GM23338 (cell line): ENCODE results near the gene LRCH4. TPM values are rescaled to one million over a fixed set of nuclear protein-coding genes. Genes with fewer than 3 reads are reported as not detected.

Source experiments
- ATAC-seq: fragments of 200-7000 bp; cut with Tn5 transposase; 3 replicates; pipeline ENCODE4 v1.9.1; 2020
- DNase-seq: peaks from one replicate; pipeline ENCODE4 v3.0.0-alpha.2; 2015; ENCODE audit warnings: low spot score
- H2AFZ ChIP-seq: fragments of 200-600 bp; sonication (generic); 2 replicates; pipeline ENCODE4 v1.8.0; 2016; ENCODE audit warnings: antibody characterized with exemption, mild to moderate bottlenecking, moderate library complexity
- H3F3A ChIP-seq: fragments of 200-600 bp; sonication (generic); replicated peaks from 2 replicates; pipeline ENCODE4 v1.8.0; 2017; ENCODE audit warnings: antibody characterized with exemption, mixed run types, low read depth
- H3K27ac ChIP-seq: fragments of 200-600 bp; sonication (generic); 2 replicates; pipeline ENCODE4 v1.6.1; 2016; ENCODE audit warnings: low read depth
- H3K27me3 ChIP-seq: fragments of 200-600 bp; sonication (generic); 2 replicates; pipeline ENCODE4 v1.8.0; 2016; ENCODE audit warnings: mild to moderate bottlenecking, mixed run types, moderate library complexity; ENCODE audit not compliant: insufficient read depth
- H3K36me3 ChIP-seq: fragments of 200-600 bp; sonication (generic); 2 replicates; pipeline ENCODE4 v1.8.0; 2016; ENCODE audit warnings: mild to moderate bottlenecking; ENCODE audit not compliant: insufficient read depth
- H3K4me1 ChIP-seq: fragments of 200-600 bp; sonication (generic); 2 replicates; pipeline ENCODE4 v1.8.0; 2016; ENCODE audit warnings: mild to moderate bottlenecking, moderate library complexity; ENCODE audit not compliant: insufficient read depth
- H3K4me2 ChIP-seq: fragments of 200-600 bp; sonication (generic); 2 replicates; pipeline ENCODE4 v1.7.1; 2017; ENCODE audit warnings: mixed run types
- H3K4me3 ChIP-seq: fragments of 200-600 bp; sonication (generic); 2 replicates; pipeline ENCODE4 v1.6.1; 2016; ENCODE audit warnings: mixed run types
- H3K79me2 ChIP-seq: fragments of 200-600 bp; sonication (generic); replicated peaks from 2 replicates; pipeline ENCODE4 v1.8.0; 2017; ENCODE audit warnings: mild to moderate bottlenecking; ENCODE audit not compliant: insufficient read depth
- H3K9me2 ChIP-seq: fragments of 200-600 bp; sonication (generic); 2 replicates; pipeline ENCODE4 v1.8.0; 2017; ENCODE audit not compliant: insufficient read depth
- H4K20me1 ChIP-seq: fragments of 200-600 bp; sonication (generic); replicated peaks from 2 replicates; pipeline ENCODE4 v1.8.0; 2017; ENCODE audit warnings: mild to moderate bottlenecking; ENCODE audit not compliant: insufficient read depth
- H3K27ac Mint-ChIP-seq: 2 replicates; pipeline ENCODE4 v1.8.0; 2020; ENCODE audit warnings: inconsistent platforms, mild to moderate bottlenecking, moderate library complexity, mixed read lengths
- H3K27me3 Mint-ChIP-seq: 3 replicates; pipeline ENCODE4 v1.8.0; 2022; ENCODE audit warnings: low read depth, mild to moderate bottlenecking, moderate library complexity, mixed read lengths, inconsistent platforms; ENCODE audit not compliant: insufficient read depth, poor library complexity
- H3K36me3 Mint-ChIP-seq: 3 replicates; pipeline ENCODE4 v1.8.0; 2021; ENCODE audit warnings: low read depth, mild to moderate bottlenecking, inconsistent platforms, moderate library complexity, mixed read lengths
- H3K4me1 Mint-ChIP-seq: 3 replicates; pipeline ENCODE4 v1.8.0; 2020; ENCODE audit warnings: mild to moderate bottlenecking, inconsistent platforms, mixed read lengths
- H3K4me3 Mint-ChIP-seq: 3 replicates; pipeline ENCODE4 v1.8.0; 2021; ENCODE audit warnings: moderate library complexity, mild to moderate bottlenecking, inconsistent platforms, mixed read lengths
- H3K9me3 Mint-ChIP-seq: 3 replicates; pipeline ENCODE4 v1.8.0; 2020; ENCODE audit warnings: moderate library complexity, mild to moderate bottlenecking, inconsistent platforms, mixed read lengths
- CREB1 ChIP-seq: fragments of 250-450 bp; sonication (Bioruptor Pico); IDR thresholded peaks from 2 replicates; pipeline ENCODE4 v1.5.0; 2020; ENCODE audit warnings: low read depth, mild to moderate bottlenecking, moderate library complexity
- EZH2 ChIP-seq: fragments of 200-600 bp; sonication (generic); IDR thresholded peaks from one replicate; pipeline ENCODE4 v1.8.0; 2017; ENCODE audit warnings: antibody characterized with exemption, mild to moderate bottlenecking, low read depth; ENCODE audit not compliant: unreplicated experiment
- EZH2phosphoT487 ChIP-seq: fragments of 200-600 bp; sonication (generic); IDR thresholded peaks from one replicate; pipeline ENCODE4 v1.8.1; 2018; ENCODE audit warnings: antibody characterized with exemption; ENCODE audit not compliant: unreplicated experiment
- JUNB ChIP-seq: IDR thresholded peaks from one replicate; pipeline ENCODE4 v1.6.1; 2016; ENCODE audit warnings: antibody characterized with exemption; ENCODE audit not compliant: unreplicated experiment
- NANOG ChIP-seq: IDR thresholded peaks from 2 replicates; pipeline ENCODE4 v1.6.1; 2016; ENCODE audit warnings: antibody characterized with exemption, borderline replicate concordance
- POLR2AphosphoS5 ChIP-seq: IDR thresholded peaks from 2 replicates; pipeline ENCODE4 v1.6.1; 2016; ENCODE audit warnings: antibody characterized with exemption, low read depth
- STAT1 ChIP-seq: IDR thresholded peaks from one replicate; pipeline ENCODE4 v1.6.1; 2016; ENCODE audit warnings: antibody characterized with exemption; ENCODE audit not compliant: unreplicated experiment
- ZNF114 ChIP-seq: fragments of 250-450 bp; sonication (Bioruptor Pico); IDR thresholded peaks from 2 replicates; pipeline ENCODE4 v1.5.0; 2020; ENCODE audit warnings: mild to moderate bottlenecking, moderate library complexity
- ZNF331 ChIP-seq: fragments of 250-450 bp; sonication (Bioruptor Pico); IDR thresholded peaks from 2 replicates; pipeline ENCODE4 v1.5.0; 2020; ENCODE audit warnings: low read depth, mild to moderate bottlenecking, moderate library complexity
- polyA plus RNA-seq: library from polyadenylated mRNA; unstranded; fragments of >200 nt; fragmentation: Nextera tagmentation; extraction: Ambion mirVana; gene quantifications from 2 replicates; pipeline ENCODE4 v1.2.1, GENCODE V29; 2016
- total RNA-seq: library from RNA; depleted of rRNA; stranded (reverse); fragments of >200 nt; shearing (Covaris generic); gene quantifications from 2 replicates; pipeline ENCODE4 v1.2.3, GENCODE V29; 2014
- TF ChIP-seq, protein P1 (sequence below): IDR thresholded peaks from 2 replicates; pipeline ENCODE4 v1.6.1; 2016; ENCODE audit warnings: antibody characterized with exemption
- TF ChIP-seq, protein P2 (sequence below): fragments of 250-450 bp; sonication (Bioruptor Pico); IDR thresholded peaks from 2 replicates; pipeline ENCODE4 v1.5.0; 2020; ENCODE audit warnings: mild to moderate bottlenecking, moderate library complexity
- TF ChIP-seq, protein P3 (sequence below), 2 experiments: fragments of 200-600 bp in 1 of 2; sonication (generic) in 1 of 2; conservative IDR thresholded peaks; 2 replicates each; pipeline versions ENCODE4 v1.5.1 to v1.6.1; 2016 to 2017; ENCODE audit warnings: antibody characterized with exemption in 2 of 2, low read depth in 2 of 2, mild to moderate bottlenecking in 2 of 2, moderate library complexity in 1 of 2
- TF ChIP-seq, protein P4 (sequence below): IDR thresholded peaks from one replicate; pipeline ENCODE4 v1.6.1; 2018; ENCODE audit warnings: antibody characterized with exemption; ENCODE audit not compliant: unreplicated experiment

The LRCH4 gene
- total and polyA plus RNA-seq, 2 experiments from 2014 or later, result 21.4 to 51.0 TPM

DNA sequence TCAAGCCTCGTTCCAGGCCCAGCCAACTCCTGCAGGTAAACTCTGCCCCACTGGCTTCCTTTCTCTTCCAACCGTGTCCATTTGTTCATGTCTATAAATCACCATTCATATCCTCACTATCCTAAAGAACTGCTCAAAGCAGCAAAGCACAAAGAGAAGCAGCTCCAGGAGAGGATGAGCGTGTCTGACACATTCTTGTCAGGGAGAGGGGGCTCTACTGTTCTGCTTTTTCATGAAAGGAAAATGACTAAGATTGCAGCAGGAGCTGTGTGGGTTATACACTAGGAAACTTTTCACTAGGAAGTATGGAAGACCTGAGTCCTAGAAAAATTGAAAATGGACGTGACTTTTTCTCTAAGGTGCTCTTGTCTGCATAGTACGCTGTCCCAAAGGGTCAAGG lies 30.2 kb downstream of the LRCH4 start:
- Histone ChIP-seq H4K20me1 (0 out of 2 replicates have a peak, but pooled peaks cover 2% of the 10 kb centered on the region), H3K4me1 (no peaks in the 10 kb centered on the region), H3K4me2 (no peak overlapping the region), H3K27ac (no peak overlapping the region), H3K27me3 (no peaks in the 10 kb centered on the region), H3K4me3 (no peak overlapping the region), H3F3A (no peaks in the 10 kb centered on the region), H2AFZ (no peak overlapping the region), H3K9me2 (no peaks in the 10 kb centered on the region), H3K79me2 (no peaks in the 10 kb centered on the region), H3K36me3 (no peaks in the 10 kb centered on the region; the same call in 1 of the 2 replicates)
- Mint-ChIP-seq H3K4me3 (no peak overlapping the region), H3K36me3 (peaks cover 10% of the 10 kb centered on the region), H3K9me3 (no peaks in the 10 kb centered on the region; the same call in 2 of the 3 replicates), H3K27ac (no peak overlapping the region), H3K27me3 (peaks cover 2% of the 10 kb centered on the region), H3K4me1 (no peaks in the 10 kb centered on the region; the same call in 2 of the 3 replicates)
- DNase-seq (no peak), ATAC-seq (no peak)
- TF ChIP-seq NANOG (no peak), POLR2AphosphoS5 (no peak), ZNF114 (CRISPR knock-in tag) (no peak), CREB1 (CRISPR knock-in tag) (no peak), EZH2 (no peak), ZNF331 (CRISPR knock-in tag) (no peak), STAT1 (no peak), JUNB (no peak), EZH2phosphoT487 (no peak)
- TF ChIP-seq, protein P1, sequence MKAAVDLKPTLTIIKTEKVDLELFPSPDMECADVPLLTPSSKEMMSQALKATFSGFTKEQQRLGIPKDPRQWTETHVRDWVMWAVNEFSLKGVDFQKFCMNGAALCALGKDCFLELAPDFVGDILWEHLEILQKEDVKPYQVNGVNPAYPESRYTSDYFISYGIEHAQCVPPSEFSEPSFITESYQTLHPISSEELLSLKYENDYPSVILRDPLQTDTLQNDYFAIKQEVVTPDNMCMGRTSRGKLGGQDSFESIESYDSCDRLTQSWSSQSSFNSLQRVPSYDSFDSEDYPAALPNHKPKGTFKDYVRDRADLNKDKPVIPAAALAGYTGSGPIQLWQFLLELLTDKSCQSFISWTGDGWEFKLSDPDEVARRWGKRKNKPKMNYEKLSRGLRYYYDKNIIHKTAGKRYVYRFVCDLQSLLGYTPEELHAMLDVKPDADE, result no peak
- TF ChIP-seq, protein P2, sequence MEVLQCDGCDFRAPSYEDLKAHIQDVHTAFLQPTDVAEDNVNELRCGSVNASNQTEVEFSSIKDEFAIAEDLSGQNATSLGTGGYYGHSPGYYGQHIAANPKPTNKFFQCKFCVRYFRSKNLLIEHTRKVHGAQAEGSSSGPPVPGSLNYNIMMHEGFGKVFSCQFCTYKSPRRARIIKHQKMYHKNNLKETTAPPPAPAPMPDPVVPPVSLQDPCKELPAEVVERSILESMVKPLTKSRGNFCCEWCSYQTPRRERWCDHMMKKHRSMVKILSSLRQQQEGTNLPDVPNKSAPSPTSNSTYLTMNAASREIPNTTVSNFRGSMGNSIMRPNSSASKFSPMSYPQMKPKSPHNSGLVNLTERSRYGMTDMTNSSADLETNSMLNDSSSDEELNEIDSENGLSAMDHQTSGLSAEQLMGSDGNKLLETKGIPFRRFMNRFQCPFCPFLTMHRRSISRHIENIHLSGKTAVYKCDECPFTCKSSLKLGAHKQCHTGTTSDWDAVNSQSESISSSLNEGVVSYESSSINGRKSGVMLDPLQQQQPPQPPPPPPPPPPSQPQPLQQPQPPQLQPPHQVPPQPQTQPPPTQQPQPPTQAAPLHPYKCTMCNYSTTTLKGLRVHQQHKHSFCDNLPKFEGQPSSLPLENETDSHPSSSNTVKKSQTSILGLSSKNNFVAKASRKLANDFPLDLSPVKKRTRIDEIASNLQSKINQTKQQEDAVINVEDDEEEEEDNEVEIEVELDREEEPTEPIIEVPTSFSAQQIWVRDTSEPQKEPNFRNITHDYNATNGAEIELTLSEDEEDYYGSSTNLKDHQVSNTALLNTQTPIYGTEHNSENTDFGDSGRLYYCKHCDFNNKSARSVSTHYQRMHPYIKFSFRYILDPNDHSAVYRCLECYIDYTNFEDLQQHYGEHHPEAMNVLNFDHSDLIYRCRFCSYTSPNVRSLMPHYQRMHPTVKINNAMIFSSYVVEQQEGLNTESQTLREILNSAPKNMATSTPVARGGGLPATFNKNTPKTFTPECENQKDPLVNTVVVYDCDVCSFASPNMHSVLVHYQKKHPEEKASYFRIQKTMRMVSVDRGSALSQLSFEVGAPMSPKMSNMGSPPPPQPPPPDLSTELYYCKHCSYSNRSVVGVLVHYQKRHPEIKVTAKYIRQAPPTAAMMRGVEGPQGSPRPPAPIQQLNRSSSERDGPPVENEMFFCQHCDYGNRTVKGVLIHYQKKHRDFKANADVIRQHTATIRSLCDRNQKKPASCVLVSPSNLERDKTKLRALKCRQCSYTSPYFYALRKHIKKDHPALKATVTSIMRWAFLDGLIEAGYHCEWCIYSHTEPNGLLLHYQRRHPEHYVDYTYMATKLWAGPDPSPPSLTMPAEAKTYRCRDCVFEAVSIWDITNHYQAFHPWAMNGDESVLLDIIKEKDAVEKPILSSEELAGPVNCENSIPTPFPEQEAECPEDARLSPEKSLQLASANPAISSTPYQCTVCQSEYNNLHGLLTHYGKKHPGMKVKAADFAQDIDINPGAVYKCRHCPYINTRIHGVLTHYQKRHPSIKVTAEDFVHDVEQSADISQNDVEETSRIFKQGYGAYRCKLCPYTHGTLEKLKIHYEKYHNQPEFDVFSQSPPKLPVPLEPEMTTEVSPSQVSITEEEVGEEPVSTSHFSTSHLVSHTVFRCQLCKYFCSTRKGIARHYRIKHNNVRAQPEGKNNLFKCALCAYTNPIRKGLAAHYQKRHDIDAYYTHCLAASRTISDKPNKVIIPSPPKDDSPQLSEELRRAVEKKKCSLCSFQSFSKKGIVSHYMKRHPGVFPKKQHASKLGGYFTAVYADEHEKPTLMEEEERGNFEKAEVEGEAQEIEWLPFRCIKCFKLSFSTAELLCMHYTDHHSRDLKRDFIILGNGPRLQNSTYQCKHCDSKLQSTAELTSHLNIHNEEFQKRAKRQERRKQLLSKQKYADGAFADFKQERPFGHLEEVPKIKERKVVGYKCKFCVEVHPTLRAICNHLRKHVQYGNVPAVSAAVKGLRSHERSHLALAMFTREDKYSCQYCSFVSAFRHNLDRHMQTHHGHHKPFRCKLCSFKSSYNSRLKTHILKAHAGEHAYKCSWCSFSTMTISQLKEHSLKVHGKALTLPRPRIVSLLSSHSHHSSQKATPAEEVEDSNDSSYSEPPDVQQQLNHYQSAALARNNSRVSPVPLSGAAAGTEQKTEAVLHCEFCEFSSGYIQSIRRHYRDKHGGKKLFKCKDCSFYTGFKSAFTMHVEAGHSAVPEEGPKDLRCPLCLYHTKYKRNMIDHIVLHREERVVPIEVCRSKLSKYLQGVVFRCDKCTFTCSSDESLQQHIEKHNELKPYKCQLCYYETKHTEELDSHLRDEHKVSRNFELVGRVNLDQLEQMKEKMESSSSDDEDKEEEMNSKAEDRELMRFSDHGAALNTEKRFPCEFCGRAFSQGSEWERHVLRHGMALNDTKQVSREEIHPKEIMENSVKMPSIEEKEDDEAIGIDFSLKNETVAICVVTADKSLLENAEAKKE (CRISPR knock-in tag), result no peak
- TF ChIP-seq, protein P3, sequence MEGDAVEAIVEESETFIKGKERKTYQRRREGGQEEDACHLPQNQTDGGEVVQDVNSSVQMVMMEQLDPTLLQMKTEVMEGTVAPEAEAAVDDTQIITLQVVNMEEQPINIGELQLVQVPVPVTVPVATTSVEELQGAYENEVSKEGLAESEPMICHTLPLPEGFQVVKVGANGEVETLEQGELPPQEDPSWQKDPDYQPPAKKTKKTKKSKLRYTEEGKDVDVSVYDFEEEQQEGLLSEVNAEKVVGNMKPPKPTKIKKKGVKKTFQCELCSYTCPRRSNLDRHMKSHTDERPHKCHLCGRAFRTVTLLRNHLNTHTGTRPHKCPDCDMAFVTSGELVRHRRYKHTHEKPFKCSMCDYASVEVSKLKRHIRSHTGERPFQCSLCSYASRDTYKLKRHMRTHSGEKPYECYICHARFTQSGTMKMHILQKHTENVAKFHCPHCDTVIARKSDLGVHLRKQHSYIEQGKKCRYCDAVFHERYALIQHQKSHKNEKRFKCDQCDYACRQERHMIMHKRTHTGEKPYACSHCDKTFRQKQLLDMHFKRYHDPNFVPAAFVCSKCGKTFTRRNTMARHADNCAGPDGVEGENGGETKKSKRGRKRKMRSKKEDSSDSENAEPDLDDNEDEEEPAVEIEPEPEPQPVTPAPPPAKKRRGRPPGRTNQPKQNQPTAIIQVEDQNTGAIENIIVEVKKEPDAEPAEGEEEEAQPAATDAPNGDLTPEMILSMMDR (conservative IDR thresholded peaks at IDR 0.05; ENCODE audit: low read depth in 2 of 2), result no peak
- TF ChIP-seq, protein P4, sequence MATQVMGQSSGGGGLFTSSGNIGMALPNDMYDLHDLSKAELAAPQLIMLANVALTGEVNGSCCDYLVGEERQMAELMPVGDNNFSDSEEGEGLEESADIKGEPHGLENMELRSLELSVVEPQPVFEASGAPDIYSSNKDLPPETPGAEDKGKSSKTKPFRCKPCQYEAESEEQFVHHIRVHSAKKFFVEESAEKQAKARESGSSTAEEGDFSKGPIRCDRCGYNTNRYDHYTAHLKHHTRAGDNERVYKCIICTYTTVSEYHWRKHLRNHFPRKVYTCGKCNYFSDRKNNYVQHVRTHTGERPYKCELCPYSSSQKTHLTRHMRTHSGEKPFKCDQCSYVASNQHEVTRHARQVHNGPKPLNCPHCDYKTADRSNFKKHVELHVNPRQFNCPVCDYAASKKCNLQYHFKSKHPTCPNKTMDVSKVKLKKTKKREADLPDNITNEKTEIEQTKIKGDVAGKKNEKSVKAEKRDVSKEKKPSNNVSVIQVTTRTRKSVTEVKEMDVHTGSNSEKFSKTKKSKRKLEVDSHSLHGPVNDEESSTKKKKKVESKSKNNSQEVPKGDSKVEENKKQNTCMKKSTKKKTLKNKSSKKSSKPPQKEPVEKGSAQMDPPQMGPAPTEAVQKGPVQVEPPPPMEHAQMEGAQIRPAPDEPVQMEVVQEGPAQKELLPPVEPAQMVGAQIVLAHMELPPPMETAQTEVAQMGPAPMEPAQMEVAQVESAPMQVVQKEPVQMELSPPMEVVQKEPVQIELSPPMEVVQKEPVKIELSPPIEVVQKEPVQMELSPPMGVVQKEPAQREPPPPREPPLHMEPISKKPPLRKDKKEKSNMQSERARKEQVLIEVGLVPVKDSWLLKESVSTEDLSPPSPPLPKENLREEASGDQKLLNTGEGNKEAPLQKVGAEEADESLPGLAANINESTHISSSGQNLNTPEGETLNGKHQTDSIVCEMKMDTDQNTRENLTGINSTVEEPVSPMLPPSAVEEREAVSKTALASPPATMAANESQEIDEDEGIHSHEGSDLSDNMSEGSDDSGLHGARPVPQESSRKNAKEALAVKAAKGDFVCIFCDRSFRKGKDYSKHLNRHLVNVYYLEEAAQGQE, result no peak
